ENCODE data around the gene SEC14L1. TPM values are rescaled to one million over a fixed set of nuclear protein-coding genes. Genes with fewer than 3 reads are reported as not detected.

Gene SEC14L1
- total and polyA plus RNA-seq, 2 of the 8 experiments (the other 6 are each of a cell fraction or from before 2014, with no cell fraction given): 27.2 to 74.4 TPM

DNA sequence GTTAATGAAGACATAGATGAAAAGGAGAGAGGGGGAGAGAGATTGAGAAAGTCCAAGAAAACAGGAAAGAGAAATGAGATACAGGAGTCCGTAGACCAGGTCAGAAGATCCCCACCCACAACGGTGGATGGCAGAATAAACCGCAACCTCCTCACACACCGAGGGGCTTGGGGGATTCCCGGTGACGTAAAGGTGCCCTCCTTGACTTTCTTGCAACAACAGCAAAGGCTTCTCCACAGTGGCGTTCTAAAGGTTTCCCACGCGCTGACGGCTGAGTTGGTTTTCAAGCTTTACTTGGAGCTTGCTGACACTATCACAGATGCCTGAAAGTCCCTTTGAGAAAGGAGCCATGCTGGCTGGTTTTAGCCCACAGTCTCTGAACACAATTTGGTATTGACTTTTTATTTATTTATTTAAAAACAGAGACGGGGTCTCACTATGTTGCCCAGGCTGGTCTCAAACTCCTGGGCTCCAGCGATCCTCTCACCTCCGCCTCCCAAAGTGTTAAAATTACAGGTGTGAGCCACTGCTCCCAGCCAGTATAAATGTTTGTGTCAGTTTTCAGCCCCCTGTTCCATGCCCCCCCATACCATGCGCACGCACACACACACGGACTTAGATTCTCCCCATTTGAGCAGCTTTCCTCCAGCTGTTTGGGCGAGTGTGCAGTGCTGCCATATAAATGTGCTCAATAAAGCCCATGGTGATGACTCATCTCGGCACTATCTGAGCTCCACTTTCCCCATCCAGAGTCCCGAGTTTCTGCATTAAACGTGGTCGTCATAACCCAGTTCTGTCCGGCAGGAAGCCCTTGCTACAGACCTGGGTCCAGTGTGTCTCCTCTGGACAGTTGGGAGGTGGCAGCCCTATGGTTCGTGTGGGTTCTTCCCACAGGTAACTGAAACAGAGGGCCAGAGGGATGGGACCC, 33.0 kb upstream of the SEC14L1 start (continued):
- TF ChIP-seq ATF3 (IDR thresholded peaks at IDR 0.05; ENCODE audit: insufficient read depth, low read depth, low read length): no peak
- TF ChIP-seq SIN3A (conservative IDR thresholded peaks at IDR 0.05 in 1 of 2, IDR thresholded peaks at IDR 0.05 in 1 of 2; ENCODE audit: low read depth in 1 of 2, low read length in 2 of 2): no peak
- TF ChIP-seq TBP (IDR thresholded peaks at IDR 0.05; ENCODE audit: low read depth, low read length): no peak
- TF ChIP-seq ATF2 (IDR thresholded peaks at IDR 0.05; ENCODE audit: low read length): no peak
- TF ChIP-seq MAFK (IDR thresholded peaks at IDR 0.05; ENCODE audit: low read depth, low read length): no peak
